H9 (cell line): ENCODE results near the gene ZNF292. TPM values are rescaled to one million over a fixed set of nuclear protein-coding genes. Genes with fewer than 3 reads are reported as not detected.

Source experiments
- DNase-seq: peaks from one replicate; pipeline ENCODE4 v3.0.0-alpha.2; 2017
- H2AFZ ChIP-seq: one replicate; pipeline ENCODE4 v1.6.1; 2013; ENCODE audit warnings: mild to moderate bottlenecking, low read length, control low read depth, moderate library complexity
- H2AK5ac ChIP-seq: 2 replicates; pipeline ENCODE4 v1.6.1; 2013; ENCODE audit warnings: low read length, control low read depth, mixed read lengths; ENCODE audit not compliant: insufficient read length
- H2BK120ac ChIP-seq: one replicate; pipeline ENCODE4 v1.6.1; 2013; ENCODE audit warnings: low read depth, mild to moderate bottlenecking, low read length, control low read depth, inconsistent platforms; ENCODE audit not compliant: poor library complexity, severe bottlenecking
- H2BK12ac ChIP-seq: 2 replicates; pipeline ENCODE4 v1.6.1; 2013; ENCODE audit warnings: low read length, control low read depth, mixed read lengths, low read depth; ENCODE audit not compliant: insufficient read length
- H2BK15ac ChIP-seq: 2 replicates; pipeline ENCODE4 v1.6.1; 2013; ENCODE audit warnings: low read depth, low read length, control low read depth
- H2BK20ac ChIP-seq: one replicate; pipeline ENCODE4 v1.6.1; 2013; ENCODE audit warnings: low read depth, mild to moderate bottlenecking, low read length, control low read depth, inconsistent platforms; ENCODE audit not compliant: poor library complexity, severe bottlenecking
- H2BK5ac ChIP-seq: 2 replicates; pipeline ENCODE4 v1.6.1; 2013; ENCODE audit warnings: low read length, control low read depth, mixed read lengths; ENCODE audit not compliant: insufficient read length
- H3K14ac ChIP-seq: 2 replicates; pipeline ENCODE4 v1.6.1; 2013; ENCODE audit warnings: low read length, control low read depth; ENCODE audit not compliant: insufficient read depth
- H3K18ac ChIP-seq: 2 replicates; pipeline ENCODE4 v1.6.1; 2013; ENCODE audit warnings: low read depth, mild to moderate bottlenecking, mixed read lengths, low read length, control low read depth; ENCODE audit not compliant: insufficient read length
- H3K23ac ChIP-seq: 2 replicates; pipeline ENCODE4 v1.6.1; 2013; ENCODE audit warnings: low read length, control low read depth, mixed read lengths, low read depth; ENCODE audit not compliant: insufficient read length
- H3K23me2 ChIP-seq: 2 replicates; pipeline ENCODE4 v1.6.1; 2013; ENCODE audit warnings: low read depth, mild to moderate bottlenecking, mixed read lengths, low read length, control low read depth; ENCODE audit not compliant: insufficient read length, poor library complexity, severe bottlenecking
- H3K27ac ChIP-seq: 2 replicates; pipeline ENCODE4 v1.5.1; 2013; ENCODE audit warnings: low read length, control low read depth, mixed read lengths, low read depth; ENCODE audit not compliant: insufficient read length
- H3K27me3 ChIP-seq: 2 replicates; pipeline ENCODE4 v1.6.1; 2013; ENCODE audit warnings: low read length, control low read depth, inconsistent platforms; ENCODE audit not compliant: insufficient read depth
- H3K4ac ChIP-seq: 2 replicates; pipeline ENCODE4 v1.6.1; 2013; ENCODE audit warnings: low read depth, mild to moderate bottlenecking, control low read depth, inconsistent platforms, low read length, moderate library complexity
- H3K4me1 ChIP-seq: 2 replicates; pipeline ENCODE4 v1.6.1; 2013; ENCODE audit warnings: low read length, control low read depth, inconsistent platforms; ENCODE audit not compliant: insufficient read depth
- H3K4me2 ChIP-seq: 2 replicates; pipeline ENCODE4 v1.6.1; 2013; ENCODE audit warnings: low read length, control low read depth, mixed read lengths; ENCODE audit not compliant: insufficient read length, insufficient read depth
- H3K56ac ChIP-seq: 2 replicates; pipeline ENCODE4 v1.6.1; 2013; ENCODE audit warnings: low read depth, mild to moderate bottlenecking, mixed read lengths, low read length, control low read depth; ENCODE audit not compliant: insufficient read length
- H3K79me1 ChIP-seq: 2 replicates; pipeline ENCODE4 v1.6.1; 2013; ENCODE audit warnings: low read depth, mild to moderate bottlenecking, moderate library complexity, low read length, control low read depth, inconsistent platforms; ENCODE audit not compliant: insufficient read depth, poor library complexity, severe bottlenecking
- H3K79me2 ChIP-seq: 2 replicates; pipeline ENCODE4 v1.6.1; 2013; ENCODE audit warnings: low read length, control low read depth, inconsistent platforms; ENCODE audit not compliant: insufficient read depth
- H3K9ac ChIP-seq: 2 replicates; pipeline ENCODE4 v1.6.1; 2013; ENCODE audit warnings: low read length, control low read depth, mixed read lengths; ENCODE audit not compliant: insufficient read length; ENCODE audit errors: extremely low read depth
- H3K9me3 ChIP-seq: one replicate; pipeline ENCODE4 v1.6.1; 2013; ENCODE audit warnings: low read depth, low read length, inconsistent platforms; ENCODE audit not compliant: control insufficient read depth
- H3T11ph ChIP-seq: one replicate; pipeline ENCODE4 v1.6.1; 2013; ENCODE audit warnings: mild to moderate bottlenecking, low read length, control low read depth, inconsistent platforms
- H4K20me1 ChIP-seq: one replicate; pipeline ENCODE4 v1.6.1; 2013; ENCODE audit not compliant: control insufficient read depth, insufficient read length, insufficient read depth
- H4K5ac ChIP-seq: 2 replicates; pipeline ENCODE4 v1.6.1; 2013; ENCODE audit warnings: low read depth, mild to moderate bottlenecking, mixed read lengths, low read length, control low read depth; ENCODE audit not compliant: insufficient read length
- H4K8ac ChIP-seq: replicated peaks from 2 replicates; pipeline ENCODE4 v1.6.1; 2013; ENCODE audit warnings: low read length, control low read depth, mixed read lengths, low read depth; ENCODE audit not compliant: insufficient read length
- H4K91ac ChIP-seq: 2 replicates; pipeline ENCODE4 v1.6.1; 2013; ENCODE audit warnings: low read depth, mild to moderate bottlenecking, moderate library complexity, mixed read lengths, low read length, control low read depth; ENCODE audit not compliant: insufficient read length
- H3K27ac Mint-ChIP-seq, 3 experiments: 2 replicates in 2 of 3; 3 replicates in 1 of 3; pipeline ENCODE4 v1.8.0; 2020 to 2021; ENCODE audit warnings: mixed read lengths in 3 of 3, mild to moderate bottlenecking in 1 of 3, moderate library complexity in 1 of 3
- H3K27me3 Mint-ChIP-seq: 2 replicates; pipeline ENCODE4 v1.8.0; 2021; ENCODE audit warnings: low read depth, mild to moderate bottlenecking, moderate library complexity, mixed read lengths
- H3K36me3 Mint-ChIP-seq, 3 experiments: 2 replicates in 2 of 3; 3 replicates in 1 of 3; pipeline ENCODE4 v1.8.0; 2020 to 2021; ENCODE audit warnings: low read depth in 3 of 3, mixed read lengths in 3 of 3; ENCODE audit not compliant: insufficient read depth in 1 of 3
- H3K4me1 Mint-ChIP-seq, 2 experiments: 2 replicates each; pipeline ENCODE4 v1.8.0; 2020; ENCODE audit warnings: mixed read lengths in 2 of 2
- H3K4me3 Mint-ChIP-seq, 2 experiments: 2 replicates in 1 of 2; 3 replicates in 1 of 2; pipeline ENCODE4 v1.8.0; 2020 to 2021; ENCODE audit warnings: mild to moderate bottlenecking in 2 of 2, mixed read lengths in 2 of 2, moderate library complexity in 1 of 2
- H3K9me3 Mint-ChIP-seq, 2 experiments: 2 replicates in 1 of 2; 3 replicates in 1 of 2; pipeline ENCODE4 v1.8.0; 2020; ENCODE audit warnings: mild to moderate bottlenecking in 2 of 2, mixed read lengths in 2 of 2, moderate library complexity in 1 of 2
- total RNA-seq: library from RNA; stranded (reverse); gene quantifications from 2 replicates; pipeline ENCODE4 v1.2.1, GENCODE V29; 2021
- TF ChIP-seq, protein P1 (sequence below): fragments of 200-600 bp; sonication (generic); conservative IDR thresholded peaks from 3 replicates; pipeline ENCODE4 v1.8.0; 2021; ENCODE audit warnings: antibody characterized with exemption, mild to moderate bottlenecking

ZNF292 gene
- total RNA-seq, 1 experiment from 2014 or later = 38.7 TPM

DNA sequence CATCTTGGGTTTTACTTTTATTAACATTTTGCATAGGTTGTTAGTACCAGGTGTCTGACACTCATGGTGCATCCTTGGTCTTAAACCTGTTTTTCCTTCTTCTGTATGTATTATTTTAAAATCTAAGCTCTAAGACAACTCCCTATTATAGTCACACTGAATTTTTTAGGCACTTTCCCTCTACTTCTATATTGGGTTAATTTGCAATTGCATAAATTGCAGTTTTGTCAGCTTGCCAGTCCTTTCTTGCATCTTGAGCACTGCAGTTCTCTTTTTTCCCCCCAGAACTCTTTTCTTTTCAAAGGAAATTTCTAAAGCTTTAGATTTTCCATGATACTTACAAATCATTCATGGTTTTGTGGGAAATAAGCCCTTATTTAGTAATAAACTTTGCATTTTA, 70.6 kb downstream of the ZNF292 start:
- no peak overlapping the region for H3K23ac ChIP-seq
- H3K4me3 Mint-ChIP-seq = no peak overlapping the region
- no peak overlapping the region for H4K8ac ChIP-seq
- no peak overlapping the region for H2BK120ac ChIP-seq
- H3K9me3 Mint-ChIP-seq = peaks cover 0 to 6% of the 10 kb centered on the region in 2 experiments; a peak in 2 of 5 replicates
- H3K79me1 ChIP-seq = peaks cover 3% of the 10 kb centered on the region
- no peak overlapping the region for H2AFZ ChIP-seq
- H2BK15ac ChIP-seq = no peak overlapping the region
- H3K27me3 Mint-ChIP-seq = no peaks in the 10 kb centered on the region
- peaks cover 7 to 9% of the 10 kb centered on the region in 2 experiments; a peak in 3 of 4 replicates for H3K4me1 Mint-ChIP-seq
- H3K27ac Mint-ChIP-seq = peak overlapping the region in 1 of 3 experiments; percentile 9; a peak in 2 of 7 replicates
- H3K27ac ChIP-seq = no peak overlapping the region
- no peak overlapping the region for H3T11ph ChIP-seq
- H3K4me2 ChIP-seq = no peak overlapping the region
- H3K14ac ChIP-seq = no peak overlapping the region
- no peak overlapping the region for H3K9ac ChIP-seq
- no peaks in the 10 kb centered on the region for H3K9me3 ChIP-seq
- no peak overlapping the region for H3K4ac ChIP-seq
- no peaks in the 10 kb centered on the region for H4K20me1 ChIP-seq
- H3K18ac ChIP-seq = no peak overlapping the region
- H3K23me2 ChIP-seq = no peaks in the 10 kb centered on the region
- H4K5ac ChIP-seq = no peak overlapping the region
- H3K56ac ChIP-seq = no peak overlapping the region
- DNase-seq = no peak
- peaks cover 35 to 69% (median 65%) of the 10 kb centered on the region in 3 experiments for H3K36me3 Mint-ChIP-seq
- H2AK5ac ChIP-seq = no peak overlapping the region
- no peak overlapping the region for H2BK20ac ChIP-seq
- H3K4me1 ChIP-seq = no peaks in the 10 kb centered on the region
- no peak overlapping the region for H2BK5ac ChIP-seq
- no peak overlapping the region for H2BK12ac ChIP-seq
- no peaks in the 10 kb centered on the region for H3K27me3 ChIP-seq
- no peak overlapping the region for H4K91ac ChIP-seq
- peaks cover 4% of the 10 kb centered on the region; the same call in 1 of the 2 replicates for H3K79me2 ChIP-seq
- TF ChIP-seq, protein P1, sequence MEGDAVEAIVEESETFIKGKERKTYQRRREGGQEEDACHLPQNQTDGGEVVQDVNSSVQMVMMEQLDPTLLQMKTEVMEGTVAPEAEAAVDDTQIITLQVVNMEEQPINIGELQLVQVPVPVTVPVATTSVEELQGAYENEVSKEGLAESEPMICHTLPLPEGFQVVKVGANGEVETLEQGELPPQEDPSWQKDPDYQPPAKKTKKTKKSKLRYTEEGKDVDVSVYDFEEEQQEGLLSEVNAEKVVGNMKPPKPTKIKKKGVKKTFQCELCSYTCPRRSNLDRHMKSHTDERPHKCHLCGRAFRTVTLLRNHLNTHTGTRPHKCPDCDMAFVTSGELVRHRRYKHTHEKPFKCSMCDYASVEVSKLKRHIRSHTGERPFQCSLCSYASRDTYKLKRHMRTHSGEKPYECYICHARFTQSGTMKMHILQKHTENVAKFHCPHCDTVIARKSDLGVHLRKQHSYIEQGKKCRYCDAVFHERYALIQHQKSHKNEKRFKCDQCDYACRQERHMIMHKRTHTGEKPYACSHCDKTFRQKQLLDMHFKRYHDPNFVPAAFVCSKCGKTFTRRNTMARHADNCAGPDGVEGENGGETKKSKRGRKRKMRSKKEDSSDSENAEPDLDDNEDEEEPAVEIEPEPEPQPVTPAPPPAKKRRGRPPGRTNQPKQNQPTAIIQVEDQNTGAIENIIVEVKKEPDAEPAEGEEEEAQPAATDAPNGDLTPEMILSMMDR = no peak
